H7 (cell line): ENCODE results near the gene DCTN1. TPM values are rescaled to one million over a fixed set of nuclear protein-coding genes. Genes with fewer than 3 reads are reported as not detected.

Source experiments
- DNase-seq: peaks from one replicate; pipeline ENCODE4 v3.0.0; 2012
- H3K27me3 ChIP-seq: 2 replicates; pipeline ENCODE4 v1.6.0; 2011; ENCODE audit warnings: mild to moderate bottlenecking, low read length; ENCODE audit not compliant: control insufficient read depth, insufficient read depth
- H3K36me3 ChIP-seq: replicated peaks from 2 replicates; pipeline ENCODE4 v1.5.1; 2011; ENCODE audit warnings: low read length; ENCODE audit not compliant: control insufficient read depth, insufficient read depth
- H3K4me3 ChIP-seq: 2 replicates; pipeline ENCODE4 v1.5.1; 2011; ENCODE audit warnings: low read depth, mild to moderate bottlenecking, control low read depth, low read length, moderate library complexity; ENCODE audit not compliant: insufficient read depth
- total RNA-seq: library from RNA; depleted of rRNA; stranded (reverse); fragments of >200 nt; shearing (Covaris generic); gene quantifications from 2 replicates; pipeline ENCODE4 v1.2.3, GENCODE V29; 2014

DCTN1 gene
- total RNA-seq, 1 experiment from 2014 or later = 105 TPM

DNA sequence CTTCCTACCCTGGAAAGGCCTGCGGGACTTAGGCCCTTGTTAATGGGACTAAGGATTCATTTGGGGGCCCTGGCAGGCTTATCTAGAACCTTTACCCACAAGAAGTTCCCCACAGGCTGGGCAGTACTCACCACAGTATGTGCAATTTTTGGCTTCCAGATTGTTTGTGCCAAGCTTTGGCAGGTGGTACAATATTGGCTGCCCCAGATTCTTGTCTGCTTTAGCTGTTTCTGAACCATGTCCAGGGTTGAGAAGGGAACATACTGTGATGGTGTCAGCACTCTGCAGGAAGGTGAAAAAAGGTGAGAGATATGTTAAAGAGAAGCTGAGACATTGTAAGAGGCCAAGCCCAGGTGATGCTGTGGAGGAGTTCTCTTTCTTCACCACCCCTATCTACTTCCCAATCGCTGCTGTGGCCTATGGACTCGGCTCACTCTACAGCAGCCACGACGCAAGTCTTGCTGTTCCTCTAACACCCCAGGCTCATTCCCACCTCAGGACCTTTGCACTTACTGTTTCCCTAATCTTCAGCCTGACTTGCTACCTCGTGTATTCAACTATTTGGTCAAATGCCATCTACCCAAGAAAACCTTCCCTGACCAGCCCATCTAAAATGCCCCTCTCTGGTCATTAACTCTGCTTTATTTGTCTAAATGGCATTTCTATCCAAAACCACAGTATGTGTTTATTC is 46.1 kb downstream of the DCTN1 start:
- no peaks in the 10 kb centered on the region for H3K36me3 ChIP-seq
- DNase-seq = no peak
- H3K27me3 ChIP-seq = no peaks in the 10 kb centered on the region
- no peak overlapping the region for H3K4me3 ChIP-seq

GRCh38 chr2:74333175-74333574 is 46.9 kb downstream of the DCTN1 start:
- Histone ChIP-seq H3K36me3 (no peaks in the 10 kb centered on the region), H3K4me3 (no peak overlapping the region), H3K27me3 (no peaks in the 10 kb centered on the region)
- peak; percentile 43 for DNase-seq

DNA sequence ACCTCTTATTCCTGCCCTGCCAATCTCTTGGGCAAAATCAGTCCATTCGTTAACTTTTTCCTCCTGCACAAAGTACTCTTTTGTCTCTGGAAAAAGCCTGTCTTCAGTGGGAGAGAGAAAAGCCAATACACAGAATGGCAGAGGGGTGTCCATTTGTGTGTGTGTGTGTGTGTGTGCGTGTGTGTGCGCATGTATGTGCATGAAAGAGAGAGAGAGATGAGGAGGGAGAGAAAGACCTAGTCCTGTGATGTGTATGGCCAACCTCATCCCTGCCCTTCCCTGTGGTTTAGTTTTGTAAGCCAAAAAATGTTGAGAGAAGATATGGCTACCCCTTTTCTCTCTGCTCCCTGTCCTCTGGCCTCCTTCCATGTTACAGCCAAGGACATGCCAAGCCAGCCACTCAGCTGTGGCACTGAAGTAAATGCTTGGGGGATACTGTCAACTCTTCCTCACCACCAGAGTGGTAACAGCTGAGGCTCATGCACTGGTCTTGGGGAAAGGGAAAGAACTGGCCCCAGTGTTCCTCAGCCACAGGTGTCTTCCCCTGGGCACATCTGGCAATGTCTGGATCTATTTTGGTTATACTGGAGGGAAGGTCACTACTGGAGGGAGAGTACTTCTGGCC is 47.4 kb downstream of the DCTN1 start:
- H3K4me3 ChIP-seq = no peak overlapping the region
- no peaks in the 10 kb centered on the region for H3K27me3 ChIP-seq
- no peaks in the 10 kb centered on the region for H3K36me3 ChIP-seq
- no peak for DNase-seq

GRCh38 chr2:74328573-74328972 is 51.5 kb downstream of the DCTN1 start:
- H3K27me3 ChIP-seq = no peaks in the 10 kb centered on the region
- no peaks in the 10 kb centered on the region for H3K36me3 ChIP-seq
- H3K4me3 ChIP-seq = no peak overlapping the region
- no peak for DNase-seq

DNA sequence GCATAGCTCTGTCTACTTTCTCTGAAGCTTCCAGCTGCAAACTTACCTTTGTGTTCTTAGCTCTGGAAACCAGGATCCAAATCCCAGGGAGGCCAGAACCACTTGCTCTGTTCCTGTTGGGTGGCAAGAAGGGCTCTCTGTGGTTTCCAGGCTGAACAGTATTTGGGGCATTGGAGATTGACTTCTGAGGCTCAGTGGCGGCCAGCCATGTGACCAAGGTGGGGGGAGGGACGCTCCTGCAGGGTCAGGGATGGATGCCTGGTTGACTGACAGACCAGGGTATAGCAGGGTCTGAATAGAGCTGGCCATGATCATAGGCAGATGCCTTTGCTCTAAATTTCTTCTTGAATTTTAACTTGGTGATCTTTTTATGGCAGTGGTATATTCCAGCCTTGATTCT is 52.0 kb downstream of the DCTN1 start:
- no peaks in the 10 kb centered on the region for H3K36me3 ChIP-seq
- H3K27me3 ChIP-seq = no peaks in the 10 kb centered on the region
- H3K4me3 ChIP-seq = no peak overlapping the region
- no peak for DNase-seq

DNA sequence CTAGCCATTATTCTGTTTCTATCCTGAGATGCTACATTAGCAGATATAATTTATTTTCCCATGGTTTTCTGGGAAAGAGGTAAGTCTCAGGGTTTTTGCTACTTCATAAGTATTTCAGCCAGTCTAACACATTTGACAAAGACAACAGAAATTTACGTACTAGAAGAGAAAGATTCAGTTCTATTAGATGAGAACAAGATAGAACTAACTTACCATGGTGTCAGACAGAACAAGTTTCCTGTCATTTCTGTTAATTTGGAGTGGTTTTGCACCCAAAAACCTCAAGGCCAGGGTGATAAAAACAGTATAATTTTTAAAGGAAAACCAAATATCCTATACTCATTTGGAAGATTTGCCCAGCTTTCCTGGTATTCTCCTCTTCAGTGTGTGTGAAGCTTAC is 52.5 kb downstream of the DCTN1 start:
- H3K36me3 ChIP-seq = no peaks in the 10 kb centered on the region
- DNase-seq = no peak
- H3K27me3 ChIP-seq = no peaks in the 10 kb centered on the region
- no peak overlapping the region for H3K4me3 ChIP-seq

DNA sequence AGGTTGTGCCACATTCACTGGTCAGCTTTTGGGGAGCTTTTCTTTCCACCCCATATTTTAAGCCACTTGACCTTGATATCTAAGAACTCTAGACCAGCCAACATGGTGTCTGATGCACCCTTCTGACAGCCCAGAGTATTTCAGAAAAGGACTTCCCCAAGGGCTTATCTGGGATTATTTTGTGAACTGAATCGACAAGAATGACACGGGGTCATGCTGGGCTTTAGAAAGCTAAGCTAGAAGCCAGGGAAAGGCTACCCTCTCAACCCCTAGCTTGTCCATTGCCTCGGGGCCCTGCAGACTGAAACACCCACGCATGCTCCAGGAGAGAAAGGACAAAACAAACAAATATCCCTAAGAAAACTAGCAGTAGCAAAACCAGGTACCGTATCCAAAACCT is 52.9 kb downstream of the DCTN1 start:
- Histone ChIP-seq H3K36me3 (no peaks in the 10 kb centered on the region), H3K27me3 (no peaks in the 10 kb centered on the region), H3K4me3 (no peak overlapping the region)
- DNase-seq = no peak

DNA sequence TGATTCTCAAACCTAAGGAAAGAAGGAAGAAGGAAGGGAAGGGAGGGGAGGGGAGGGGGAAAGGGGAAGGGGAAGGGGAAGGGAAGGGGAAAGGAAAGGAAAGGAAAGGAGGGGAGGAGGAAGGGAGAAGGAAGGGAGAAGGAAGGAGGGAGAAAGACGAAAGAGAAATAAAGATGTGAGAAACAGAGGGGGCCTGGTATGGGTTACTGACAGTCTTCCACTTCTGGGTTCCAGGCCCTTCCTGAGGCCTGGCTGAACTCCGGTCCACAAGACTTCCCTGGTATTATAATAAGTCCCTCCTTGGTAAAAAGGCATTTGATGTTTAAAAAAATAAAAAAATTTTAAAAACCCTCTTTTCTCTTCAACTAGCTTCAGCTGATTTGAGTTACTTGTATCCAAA is 54.3 kb downstream of the DCTN1 start:
- no peak for DNase-seq
- Histone ChIP-seq H3K36me3 (no peaks in the 10 kb centered on the region), H3K27me3 (no peaks in the 10 kb centered on the region; the same call in 1 of the 2 replicates), H3K4me3 (no peak overlapping the region)

GRCh38 chr2:74321737-74322136 is 58.4 kb downstream of the DCTN1 start:
- H3K27me3 ChIP-seq = no peaks in the 10 kb centered on the region; the same call in 1 of the 2 replicates
- DNase-seq = no peak
- no peaks in the 10 kb centered on the region for H3K36me3 ChIP-seq
- no peak overlapping the region for H3K4me3 ChIP-seq

DNA sequence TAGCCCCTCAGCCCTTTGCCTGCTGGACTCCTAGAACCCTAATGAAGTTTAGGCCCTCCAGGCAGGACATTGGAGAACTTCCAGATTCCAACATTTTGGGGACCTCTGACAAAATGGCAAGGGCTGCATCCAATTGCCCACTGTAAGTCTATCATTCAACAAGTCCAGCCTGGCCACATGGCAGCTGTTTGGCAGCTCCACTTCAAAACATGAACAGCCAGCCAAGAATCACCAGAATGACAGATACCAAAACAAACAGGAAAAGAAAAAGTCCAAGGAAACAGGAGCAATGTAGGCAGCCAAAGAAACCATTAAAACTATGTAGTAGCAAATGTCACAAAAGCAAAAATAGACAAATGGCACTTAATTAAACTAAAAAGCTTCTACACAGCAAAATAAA is 62.4 kb downstream of the DCTN1 start:
- no peaks in the 10 kb centered on the region; the same call in 1 of the 2 replicates for H3K27me3 ChIP-seq
- DNase-seq = no peak
- H3K4me3 ChIP-seq = no peak overlapping the region
- no peaks in the 10 kb centered on the region for H3K36me3 ChIP-seq

- H3K4me3 ChIP-seq = no peak overlapping the region
- no peak for DNase-seq
- H3K27me3 ChIP-seq = no peaks in the 10 kb centered on the region; the same call in 1 of the 2 replicates
- H3K36me3 ChIP-seq = no peaks in the 10 kb centered on the region
These were observed 63.4 kb downstream of the DCTN1 start for GRCh38 chr2:74316627-74317295.

DNA sequence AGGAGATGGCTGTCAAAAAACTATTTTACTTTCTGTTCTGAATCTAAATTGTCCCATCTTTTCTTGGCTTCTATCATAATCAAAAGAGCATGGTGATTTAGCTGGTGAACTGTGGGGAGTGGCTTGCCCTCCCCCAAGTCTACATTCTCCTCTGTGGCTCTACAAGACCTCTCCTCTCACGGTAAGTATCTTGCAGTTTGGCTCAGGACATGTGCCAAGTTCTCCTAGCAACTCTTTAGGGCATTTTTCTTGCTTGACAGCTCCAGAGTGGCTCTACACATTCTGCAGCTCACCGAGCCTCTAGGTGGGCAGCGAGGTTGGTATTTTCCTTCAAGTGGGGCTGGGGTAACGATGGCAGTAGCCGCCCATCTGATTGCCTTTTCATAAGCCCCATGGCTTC is 66.0 kb downstream of the DCTN1 start:
- Histone ChIP-seq H3K27me3 (no peaks in the 10 kb centered on the region), H3K4me3 (no peak overlapping the region), H3K36me3 (no peaks in the 10 kb centered on the region)
- DNase-seq = no peak

DNA sequence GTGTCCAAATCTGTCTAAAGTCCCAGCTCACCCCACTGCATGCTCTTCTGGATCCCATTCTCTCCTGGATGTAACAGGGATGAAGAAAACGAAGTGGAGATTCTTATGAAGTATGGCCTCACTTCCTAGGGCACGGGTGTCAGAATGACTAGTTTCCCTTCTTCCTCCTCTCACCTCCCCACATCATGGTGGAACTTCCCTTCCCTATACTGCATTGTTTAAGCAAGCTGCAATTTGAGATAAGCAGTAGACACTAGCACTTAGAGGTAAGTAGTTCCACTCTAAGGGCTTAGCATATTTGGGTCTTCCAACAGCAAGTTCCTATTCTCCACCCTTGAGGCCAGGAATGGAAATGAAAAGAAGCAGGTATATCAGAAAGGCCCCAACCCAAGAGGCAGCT is 66.6 kb downstream of the DCTN1 start:
- H3K27me3 ChIP-seq = no peaks in the 10 kb centered on the region
- no peak overlapping the region for H3K4me3 ChIP-seq
- DNase-seq = no peak
- H3K36me3 ChIP-seq = no peaks in the 10 kb centered on the region

- no peak for DNase-seq
- no peaks in the 10 kb centered on the region for H3K36me3 ChIP-seq
- H3K27me3 ChIP-seq = no peaks in the 10 kb centered on the region
- H3K4me3 ChIP-seq = no peak overlapping the region
These were observed 67.2 kb downstream of the DCTN1 start for GRCh38 chr2:74312913-74313312.
